DND-41 (cell line): ENCODE results near the gene WIF1.

Source experiments
- CTCF ChIP-seq: IDR thresholded peaks from 2 replicates; pipeline ENCODE4 v1.5.1; 2012; ENCODE audit warnings: borderline replicate concordance, low read length, moderate library complexity, mild to moderate bottlenecking; ENCODE audit not compliant: poor library complexity, severe bottlenecking; ENCODE audit errors: extremely low read depth
- EZH2 ChIP-seq: IDR thresholded peaks from 3 replicates; pipeline ENCODE4 v1.6.1; 2012; ENCODE audit warnings: borderline replicate concordance, low read depth, mild to moderate bottlenecking, moderate library complexity, low read length, inconsistent platforms; ENCODE audit not compliant: severe bottlenecking

DNA sequence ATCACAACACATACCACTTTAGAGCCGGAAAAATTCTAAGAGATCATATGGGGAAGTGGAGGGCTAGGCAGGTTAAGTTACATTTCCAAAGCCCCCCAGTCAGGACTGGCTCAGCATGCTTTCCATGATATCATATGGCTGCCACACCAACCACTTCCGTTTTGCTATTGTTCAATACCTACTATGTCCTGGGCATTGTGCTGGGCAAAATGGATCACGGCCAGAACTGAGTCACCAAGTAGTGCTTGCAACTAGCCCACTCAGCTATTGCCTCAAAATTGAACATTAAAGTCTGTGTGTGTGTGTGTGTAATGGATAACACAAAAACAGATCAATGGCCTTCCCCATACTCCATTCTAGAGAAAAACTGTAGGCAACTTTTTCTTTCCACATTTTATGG, 22.7 kb downstream of the WIF1 start:
- TF ChIP-seq EZH2 = no peak
- TF ChIP-seq CTCF = no peak
